SW480 (cell line): ENCODE measurements around the gene MAN1A2.
"Not testable (repeated sequence)": the region's sequence is repeated elsewhere in the genome, so short reads cannot be mapped to it uniquely, and the experiment has no call there.

ENCODE experiments used
- DNase-seq: peaks from one replicate; pipeline ENCODE4 v3.0.0-alpha.2; 2016; ENCODE audit warnings: low spot score

Gene MAN1A2

GRCh38 chr1:117398957-117399356, 31.7 kb downstream of the MAN1A2 start:
- no peak for DNase-seq

- DNase-seq = no peak
Observed at GRCh38 chr1:117401761-117402160, 34.5 kb downstream of the MAN1A2 start.

DNA sequence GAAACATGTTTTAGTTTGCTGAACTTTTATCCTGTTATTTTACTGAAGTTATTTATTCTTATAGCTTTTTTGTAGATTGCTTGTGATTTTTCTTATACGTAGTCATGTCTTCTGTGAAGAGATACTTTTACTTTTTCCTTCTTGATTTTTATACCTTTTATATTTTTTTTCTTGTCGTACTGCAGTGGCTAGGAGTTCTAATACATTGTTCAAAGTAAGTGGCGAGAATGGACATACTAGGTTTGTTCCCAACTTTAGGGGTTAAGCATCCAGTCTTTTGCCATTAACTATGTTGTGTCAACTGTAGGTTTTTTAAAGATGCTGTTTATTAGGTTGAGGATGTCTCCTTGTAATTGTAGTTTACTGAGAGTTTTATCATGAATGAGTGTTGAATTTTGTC, 36.3 kb downstream of the MAN1A2 start:
- no peak for DNase-seq

GRCh38 chr1:117405042-117405441, 37.8 kb downstream of the MAN1A2 start:
- no peak for DNase-seq

DNA sequence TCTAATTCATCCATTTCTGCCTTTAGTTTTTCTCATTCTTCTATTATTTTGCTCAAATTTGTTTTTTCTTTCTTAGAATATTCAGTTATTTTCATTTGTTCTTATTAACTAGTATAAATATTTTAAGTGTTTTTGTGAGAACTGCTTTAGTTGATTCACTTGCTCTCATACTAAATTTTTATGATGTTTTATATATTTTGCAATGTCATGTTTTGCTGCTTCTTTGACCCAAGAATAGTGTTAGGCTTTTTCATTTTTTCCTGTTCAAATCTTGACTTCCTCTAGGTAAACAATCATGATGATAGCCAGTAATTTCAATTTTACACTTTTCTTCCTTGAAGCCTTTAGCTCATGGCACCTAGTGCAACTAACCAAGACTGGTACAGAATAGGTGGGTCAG, 45.2 kb downstream of the MAN1A2 start:
- DNase-seq = no peak

DNA sequence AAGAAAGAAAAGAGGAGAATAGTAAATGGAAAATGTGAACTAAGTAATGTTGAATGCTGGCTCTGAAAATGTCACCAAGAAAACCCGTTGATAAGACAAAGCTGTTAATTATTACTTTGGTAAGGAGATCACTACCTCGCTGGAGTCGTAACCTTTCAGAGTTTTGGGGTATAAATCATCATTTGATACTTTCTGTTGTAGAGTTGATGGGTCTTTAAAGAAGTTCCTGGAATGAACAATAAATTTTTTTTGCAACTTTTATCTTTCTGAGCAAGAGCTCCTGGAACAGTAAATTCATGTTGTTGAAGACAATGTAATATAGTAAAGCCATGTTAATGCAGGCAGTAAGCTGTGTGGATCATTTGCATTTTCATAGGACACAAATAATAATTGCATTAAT, 46.2 kb downstream of the MAN1A2 start:
- DNase-seq = no peak

DNA sequence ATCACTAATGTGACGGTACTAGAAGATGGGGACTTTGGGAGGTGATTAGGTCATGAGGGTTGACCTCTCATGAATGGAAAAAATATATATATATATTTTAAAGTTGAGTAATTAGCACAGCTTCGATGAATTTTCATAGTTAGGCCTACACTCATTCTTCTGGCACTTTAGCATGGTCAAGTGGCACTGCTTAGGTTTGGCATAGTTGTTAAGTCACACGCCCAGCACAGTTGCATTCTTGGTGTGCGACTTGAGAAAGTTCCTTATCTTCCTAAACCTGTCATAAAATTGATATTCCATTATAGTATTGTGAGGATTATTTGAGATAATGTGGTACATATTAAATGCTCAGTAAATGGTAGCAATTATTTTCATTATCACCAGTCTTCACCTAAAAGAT, 47.7 kb downstream of the MAN1A2 start:
- no peak for DNase-seq

GRCh38 chr1:117416004-117416403, 48.8 kb downstream of the MAN1A2 start:
- no peak for DNase-seq

GRCh38 chr1:117416546-117417125, 49.4 kb downstream of the MAN1A2 start:
- DNase-seq = no peak

- no peak for DNase-seq
Observed at GRCh38 chr1:117425050-117425734, 57.9 kb downstream of the MAN1A2 start.

GRCh38 chr1:117427297-117427696, 60.0 kb downstream of the MAN1A2 start:
- no peak for DNase-seq

- DNase-seq = no peak
Observed at GRCh38 chr1:117433943-117434342, 66.7 kb downstream of the MAN1A2 start.

GRCh38 chr1:117436513-117436912, 69.3 kb downstream of the MAN1A2 start:
- no peak for DNase-seq

- DNase-seq = no peak
Observed at GRCh38 chr1:117447661-117448060, 80.4 kb downstream of the MAN1A2 start.

DNA sequence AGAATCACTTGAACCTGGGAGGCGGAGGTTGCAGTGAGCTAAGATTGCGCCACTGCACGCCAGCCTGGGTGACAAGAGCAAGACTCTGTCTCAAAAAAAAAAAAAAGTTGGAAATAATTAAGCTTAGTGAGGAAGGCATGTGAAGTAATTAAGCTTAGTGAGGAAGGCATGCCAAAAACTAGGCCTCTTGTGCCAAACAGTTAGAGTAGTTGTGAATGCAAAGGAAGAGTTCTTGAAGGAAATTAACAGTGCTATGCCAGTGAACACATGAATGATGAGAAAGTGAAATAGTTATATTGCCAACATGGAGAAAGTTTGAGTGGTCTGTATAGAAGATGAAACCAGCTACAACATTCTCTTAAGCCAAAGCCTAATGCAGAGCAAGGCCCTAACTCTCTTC, 85.0 kb downstream of the MAN1A2 start:
- no peak for DNase-seq

GRCh38 chr1:117453958-117454357, 86.7 kb downstream of the MAN1A2 start:
- no peak for DNase-seq

GRCh38 chr1:117458410-117458809, 91.2 kb downstream of the MAN1A2 start:
- not testable (repeated sequence) for DNase-seq

DNA sequence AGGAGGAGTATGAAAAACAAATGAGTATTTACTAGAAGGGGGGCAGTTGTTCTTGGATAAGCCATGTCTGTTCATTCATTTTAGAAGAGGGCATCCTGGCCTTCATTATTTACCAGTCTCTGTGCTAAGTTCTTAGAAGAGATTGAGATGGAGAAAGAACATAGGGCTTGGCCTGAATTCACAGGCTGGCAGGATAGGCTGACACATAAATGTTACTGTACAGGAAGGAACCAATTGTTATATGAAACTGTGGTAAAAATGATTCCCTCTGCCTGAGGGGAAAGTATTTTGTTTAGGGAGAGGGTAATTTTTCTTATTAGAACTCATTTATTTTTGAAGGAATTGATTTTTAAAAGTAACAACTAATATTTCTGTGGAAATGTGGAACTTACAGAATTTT, 99.5 kb downstream of the MAN1A2 start:
- DNase-seq = no peak

DNA sequence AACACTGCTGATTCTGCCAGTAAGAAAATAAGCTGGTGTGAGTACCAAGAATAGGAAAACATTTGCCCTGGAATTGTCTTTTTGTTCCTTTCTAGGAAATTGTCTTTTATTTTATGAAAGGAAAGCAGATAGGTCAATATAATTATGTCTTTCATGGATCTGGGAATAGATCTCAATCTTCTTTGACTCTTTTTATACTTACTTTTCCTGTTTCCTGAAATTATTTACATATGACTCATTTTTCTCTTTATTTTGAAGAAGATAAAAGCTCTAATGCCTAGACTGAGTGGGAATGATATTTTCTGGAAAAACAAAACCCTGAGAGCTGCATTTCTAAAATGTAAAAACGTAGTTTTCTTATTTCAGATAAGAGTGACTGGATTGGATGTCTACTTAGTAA, 100.1 kb downstream of the MAN1A2 start:
- no peak for DNase-seq

DNA sequence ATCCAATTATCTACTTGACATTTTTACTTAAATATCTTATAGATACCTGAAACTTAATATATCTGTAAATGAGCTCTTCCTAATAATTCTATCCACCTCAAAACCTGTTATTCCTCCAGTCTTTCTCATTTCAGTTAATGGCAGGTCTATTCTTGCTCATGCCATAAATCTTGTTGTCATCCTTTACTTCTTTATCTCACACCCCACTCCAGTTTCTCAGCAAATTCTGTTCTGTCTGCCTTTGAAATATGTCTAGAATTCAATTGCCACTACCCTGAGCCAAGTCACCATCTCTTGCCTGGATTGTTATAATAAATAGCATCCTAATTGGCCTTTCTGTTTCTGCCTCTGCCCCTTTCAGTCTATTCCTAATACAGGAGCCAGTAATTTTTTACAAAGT, 105.8 kb downstream of the MAN1A2 start:
- no peak for DNase-seq

- DNase-seq = not testable (repeated sequence)
Observed at GRCh38 chr1:117475495-117475894, 108.2 kb downstream of the MAN1A2 start.

DNA sequence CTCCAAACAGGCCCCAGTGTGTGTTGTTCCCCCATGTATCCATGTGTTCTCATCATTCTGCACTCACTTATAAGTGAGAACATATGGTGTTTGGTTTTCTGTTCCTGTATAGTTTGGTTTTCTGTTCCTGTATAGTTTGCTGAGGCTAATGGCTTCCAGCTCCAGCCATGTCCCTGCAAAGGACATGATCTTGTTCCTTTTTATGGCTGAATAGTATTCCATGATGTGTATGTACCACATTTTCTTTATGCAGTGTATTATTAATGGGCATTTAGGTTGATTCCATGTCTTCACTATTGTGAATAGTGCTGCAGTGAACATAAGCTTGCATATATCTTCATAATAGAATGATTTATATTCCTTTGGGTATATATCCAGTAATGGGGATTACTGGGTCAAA, 111.8 kb downstream of the MAN1A2 start:
- no peak for DNase-seq

DNA sequence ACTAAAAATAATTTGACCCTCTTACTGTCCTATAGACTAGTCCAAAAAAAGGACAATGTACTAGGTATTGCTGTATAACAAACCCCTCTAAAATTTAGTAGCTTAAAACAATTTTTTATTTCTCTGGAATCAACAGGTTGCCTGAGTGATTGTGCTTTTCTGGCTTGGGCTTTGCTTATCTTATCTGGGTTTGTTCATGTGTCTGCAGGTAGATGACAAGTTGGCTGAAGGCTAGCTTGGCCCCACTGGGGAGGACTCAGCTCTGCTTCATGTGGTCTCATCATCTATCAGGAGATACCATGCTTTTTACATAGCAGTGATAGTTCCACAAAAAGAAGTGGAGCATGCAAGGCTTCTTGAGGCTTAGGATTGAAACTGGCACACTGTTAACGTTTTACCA, 114.2 kb downstream of the MAN1A2 start:
- no peak for DNase-seq

GRCh38 chr1:117493906-117494305, 126.7 kb downstream of the MAN1A2 start:
- no peak for DNase-seq
